CD4-positive, alpha-beta T cell treated with Interleukin-6 for 4 hours (primary cell): ENCODE results near the gene FAM193A.
"Not testable (repeated sequence)": the region's sequence is repeated elsewhere in the genome, so short reads cannot be mapped to it uniquely, and the experiment has no call there.

ENCODE experiments used
- DNase-seq: peaks from one replicate; pipeline ENCODE4 v3.0.0-alpha.2; 2020; ENCODE audit warnings: mixed read lengths

The FAM193A gene, protein sequence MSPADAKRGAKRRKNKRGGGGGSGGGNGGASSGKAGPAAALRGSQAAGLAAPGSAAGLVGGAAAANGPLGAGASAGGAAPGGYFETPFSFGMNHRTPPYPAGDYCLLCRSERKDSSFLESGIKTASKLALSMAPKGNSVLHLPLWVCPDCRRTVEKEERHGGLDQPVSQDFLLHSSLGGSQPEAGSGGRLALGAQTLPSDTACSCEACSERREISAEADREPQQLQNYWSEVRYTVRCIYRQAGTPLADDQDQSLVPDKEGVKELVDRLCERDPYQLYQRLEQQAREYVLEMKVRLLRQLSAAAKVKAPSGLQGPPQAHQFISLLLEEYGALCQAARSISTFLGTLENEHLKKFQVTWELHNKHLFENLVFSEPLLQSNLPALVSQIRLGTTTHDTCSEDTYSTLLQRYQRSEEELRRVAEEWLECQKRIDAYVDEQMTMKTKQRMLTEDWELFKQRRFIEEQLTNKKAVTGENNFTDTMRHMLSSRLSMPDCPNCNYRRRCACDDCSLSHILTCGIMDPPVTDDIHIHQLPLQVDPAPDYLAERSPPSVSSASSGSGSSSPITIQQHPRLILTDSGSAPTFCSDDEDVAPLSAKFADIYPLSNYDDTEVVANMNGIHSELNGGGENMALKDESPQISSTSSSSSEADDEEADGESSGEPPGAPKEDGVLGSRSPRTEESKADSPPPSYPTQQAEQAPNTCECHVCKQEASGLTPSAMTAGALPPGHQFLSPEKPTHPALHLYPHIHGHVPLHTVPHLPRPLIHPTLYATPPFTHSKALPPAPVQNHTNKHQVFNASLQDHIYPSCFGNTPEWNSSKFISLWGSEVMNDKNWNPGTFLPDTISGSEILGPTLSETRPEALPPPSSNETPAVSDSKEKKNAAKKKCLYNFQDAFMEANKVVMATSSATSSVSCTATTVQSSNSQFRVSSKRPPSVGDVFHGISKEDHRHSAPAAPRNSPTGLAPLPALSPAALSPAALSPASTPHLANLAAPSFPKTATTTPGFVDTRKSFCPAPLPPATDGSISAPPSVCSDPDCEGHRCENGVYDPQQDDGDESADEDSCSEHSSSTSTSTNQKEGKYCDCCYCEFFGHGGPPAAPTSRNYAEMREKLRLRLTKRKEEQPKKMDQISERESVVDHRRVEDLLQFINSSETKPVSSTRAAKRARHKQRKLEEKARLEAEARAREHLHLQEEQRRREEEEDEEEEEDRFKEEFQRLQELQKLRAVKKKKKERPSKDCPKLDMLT (N-terminal part only)

DNA sequence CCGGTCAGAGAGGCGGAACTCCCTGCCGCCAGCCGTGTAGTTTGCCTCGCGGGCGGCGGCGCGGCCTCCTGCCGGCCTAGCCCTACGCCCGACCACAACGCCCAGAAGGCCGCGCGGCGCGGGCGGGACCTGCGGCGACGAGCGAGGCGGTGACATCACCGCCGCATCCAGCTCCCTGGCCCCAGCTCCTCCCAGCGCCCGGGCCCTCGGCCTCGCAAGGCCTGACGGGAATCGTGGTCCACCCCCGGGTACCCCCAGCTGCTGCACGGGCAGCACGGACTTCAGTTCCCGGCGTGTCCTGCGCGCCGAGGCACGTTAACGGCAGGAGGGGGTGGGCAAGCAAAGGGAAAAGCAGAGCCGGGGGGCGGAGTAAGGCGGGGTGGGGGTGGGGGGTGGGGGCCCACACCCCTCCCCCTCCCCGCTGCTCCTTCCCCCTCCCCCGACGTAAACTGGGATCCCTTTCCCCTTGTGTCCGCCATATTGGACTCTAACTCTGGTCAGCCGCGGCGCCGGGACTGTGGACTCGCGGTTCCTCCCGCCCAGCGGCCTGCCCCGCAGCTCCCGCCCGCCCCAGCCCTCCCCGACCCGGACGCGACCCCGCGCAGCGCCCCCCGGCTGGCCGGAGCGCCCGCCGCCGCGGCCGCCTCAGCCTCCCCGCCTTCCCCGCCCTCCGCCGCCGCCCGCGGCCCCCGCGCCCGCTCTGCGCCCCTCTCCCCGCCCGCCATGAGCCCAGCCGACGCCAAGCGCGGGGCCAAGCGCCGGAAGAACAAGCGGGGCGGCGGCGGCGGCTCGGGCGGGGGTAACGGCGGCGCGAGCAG lies at the start of gene FAM193A:
Gene FAM193A, plus strand, starts transcription at position 455 of the 818 bp plus-strand sequence. Its CDS starts 269 bp downstream, at position 724.
- peak; percentile 99 for DNase-seq

DNA sequence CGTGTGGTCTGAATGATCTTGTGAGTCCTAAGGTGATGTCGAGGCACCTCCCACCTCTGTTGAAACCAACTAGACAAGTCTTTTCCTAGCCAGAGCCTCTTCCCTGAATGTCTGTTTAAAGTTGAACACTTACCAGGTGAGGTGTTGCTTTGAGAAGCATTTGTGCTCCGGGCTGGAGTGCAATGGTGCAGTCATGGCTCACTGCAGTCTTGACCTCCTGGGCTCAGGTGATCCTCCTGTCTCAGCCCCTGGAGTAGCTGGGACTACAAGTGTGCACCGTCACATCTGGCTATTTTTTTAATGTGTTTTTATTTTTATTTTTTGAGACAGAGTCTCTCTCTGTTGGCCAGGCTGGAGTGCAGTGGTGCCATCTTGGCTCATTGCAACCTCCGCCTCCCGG lies 49.5 kb upstream of the FAM193A start:
- no peak for DNase-seq

DNA sequence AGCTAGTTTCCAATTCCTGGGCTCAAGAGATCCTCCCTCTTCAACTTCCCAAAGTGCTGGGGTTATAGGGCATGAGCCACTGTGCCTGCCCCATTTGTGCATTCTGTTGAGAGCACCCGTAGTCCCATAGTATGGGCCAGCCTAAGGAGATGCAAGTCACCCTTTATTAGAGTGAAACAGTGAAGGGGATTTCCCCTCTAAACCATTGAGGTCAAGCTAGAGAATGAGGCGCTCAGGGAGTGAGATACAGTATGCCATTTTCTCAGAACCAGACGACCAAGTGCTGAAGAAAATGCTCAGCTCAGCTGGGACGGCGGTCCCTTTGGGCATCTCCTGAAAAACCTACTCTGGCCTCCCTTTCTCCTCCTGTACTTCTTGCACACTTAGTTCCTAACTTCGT lies 48.8 kb upstream of the FAM193A start:
- no peak for DNase-seq

DNA sequence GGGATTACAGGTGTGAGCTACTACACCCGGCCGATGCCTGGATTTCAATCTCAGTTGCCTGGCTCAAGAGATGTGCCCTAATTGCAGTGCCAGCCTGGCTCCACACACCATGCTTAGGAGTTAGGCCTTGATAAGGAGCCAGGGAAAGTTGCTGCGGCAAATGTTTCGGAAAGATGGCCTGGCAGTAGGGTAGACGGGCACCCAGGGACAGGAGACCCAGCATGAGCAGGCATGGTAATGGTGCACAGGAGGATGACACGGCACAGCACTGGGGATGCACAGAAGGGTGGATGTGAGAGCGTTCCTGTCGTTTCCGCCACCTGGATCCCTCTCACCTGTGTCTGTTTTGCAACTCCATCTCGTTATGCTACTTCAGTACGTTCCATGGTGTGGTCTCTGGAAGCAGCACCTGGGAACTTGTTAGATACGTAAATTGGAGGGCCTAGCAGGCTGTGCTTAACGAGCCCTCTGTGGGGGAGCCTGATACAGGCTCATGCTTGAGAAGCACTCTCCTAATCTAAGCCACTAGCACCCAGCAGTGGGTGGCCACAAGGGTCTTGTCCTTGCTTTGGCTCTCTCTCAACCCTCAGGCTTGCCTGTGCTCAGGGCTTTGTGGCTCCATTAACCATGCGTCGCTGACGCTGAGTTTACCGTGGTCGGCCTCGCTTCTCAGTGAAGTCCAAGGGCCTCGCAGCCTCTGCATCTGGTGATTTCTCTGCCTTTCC lies 47.2 kb upstream of the FAM193A start:
- no peak for DNase-seq

DNA sequence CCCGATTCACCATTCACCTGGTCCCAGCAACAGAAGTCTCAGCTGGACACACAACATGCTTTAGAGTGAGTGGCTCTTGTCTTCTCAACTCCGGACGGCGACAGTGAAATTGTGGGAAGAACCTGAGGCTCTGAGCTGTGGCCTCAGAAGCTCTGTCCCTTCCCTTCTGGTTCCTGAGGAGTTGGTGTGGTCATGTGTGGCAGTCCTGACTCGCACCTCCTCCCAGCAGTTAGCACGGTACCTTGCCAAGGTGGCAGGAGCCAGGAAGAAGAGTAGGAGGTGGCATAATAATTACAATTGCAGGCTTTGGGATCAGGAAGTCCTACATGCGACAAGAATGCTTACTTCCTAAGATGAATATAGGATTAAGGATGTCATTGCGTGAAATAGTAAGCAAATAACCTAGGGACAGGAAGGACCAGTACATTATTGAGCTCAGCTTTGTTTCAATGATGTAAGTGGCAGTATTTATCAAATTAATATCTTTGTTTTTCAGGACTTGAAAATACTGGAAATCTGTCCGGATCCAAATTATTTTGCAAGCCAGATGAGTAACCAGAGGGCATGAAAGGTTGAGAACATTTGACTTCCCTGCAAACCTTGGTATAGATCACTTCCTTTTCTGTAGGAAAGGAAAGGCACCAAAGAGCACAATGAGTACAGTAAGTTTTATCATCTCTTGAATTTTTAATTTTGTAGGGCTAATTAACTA lies 46.5 kb upstream of the FAM193A start:
- no peak for DNase-seq

DNA sequence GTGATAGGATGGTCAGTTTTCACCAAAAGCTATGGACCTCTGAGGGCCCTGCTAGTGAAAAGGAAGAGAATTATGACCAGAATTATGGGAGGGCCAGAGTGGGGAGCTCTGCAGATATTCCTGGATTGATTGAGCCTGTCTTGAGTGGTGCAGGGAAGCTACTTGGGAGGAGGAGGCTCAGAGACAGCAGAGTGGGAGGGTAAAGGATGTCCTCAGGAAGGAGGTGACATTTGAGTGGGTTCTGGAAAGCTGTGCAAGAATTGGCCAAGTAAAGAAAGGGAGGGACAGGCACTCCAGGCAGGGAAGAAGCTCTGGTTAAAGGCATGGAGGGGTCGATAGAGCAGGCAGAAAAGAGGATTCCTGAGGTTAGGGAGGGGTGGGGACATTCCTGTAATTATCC lies 43.5 kb upstream of the FAM193A start:
- DNase-seq: no peak

DNA sequence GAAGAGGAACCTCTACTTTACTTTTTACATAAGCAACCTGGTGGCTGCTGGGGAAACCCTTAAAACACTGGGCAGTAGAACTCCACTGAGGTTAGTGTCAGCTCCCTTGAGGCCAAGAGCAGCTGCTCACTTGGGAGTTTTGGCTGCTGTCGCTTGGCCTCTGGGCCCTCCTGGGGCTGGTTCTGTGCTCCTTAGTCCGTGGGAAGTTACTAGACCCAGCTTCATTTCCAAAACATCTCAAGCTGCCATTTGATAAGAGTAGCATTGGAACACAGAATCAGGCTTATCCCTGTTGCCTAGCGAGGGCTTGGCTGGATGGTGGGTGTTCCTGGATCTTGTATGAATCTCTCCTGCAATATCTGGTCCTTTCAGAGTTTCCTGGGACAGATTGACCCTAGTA lies 41.5 kb upstream of the FAM193A start:
- DNase-seq: no peak

DNA sequence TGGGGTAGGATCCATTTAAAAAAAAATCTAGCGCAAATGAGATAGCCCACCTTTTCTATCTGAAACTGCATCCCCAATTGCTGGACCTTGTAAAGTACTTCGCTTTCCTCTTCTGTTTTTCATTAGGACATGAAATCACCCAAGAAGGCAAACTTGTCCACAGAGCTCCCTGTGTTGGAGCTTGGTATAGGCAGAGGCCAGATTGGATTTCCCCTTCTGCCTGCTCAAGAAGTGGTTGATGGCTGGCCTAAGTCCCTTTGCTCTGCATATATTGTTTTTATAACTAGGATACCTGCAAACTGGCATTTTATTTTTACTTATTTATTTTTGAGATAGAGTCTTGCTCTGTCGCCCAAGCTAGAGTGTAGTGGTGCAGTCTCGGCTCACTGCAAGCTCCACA lies 39.1 kb upstream of the FAM193A start:
- no peak for DNase-seq

DNA sequence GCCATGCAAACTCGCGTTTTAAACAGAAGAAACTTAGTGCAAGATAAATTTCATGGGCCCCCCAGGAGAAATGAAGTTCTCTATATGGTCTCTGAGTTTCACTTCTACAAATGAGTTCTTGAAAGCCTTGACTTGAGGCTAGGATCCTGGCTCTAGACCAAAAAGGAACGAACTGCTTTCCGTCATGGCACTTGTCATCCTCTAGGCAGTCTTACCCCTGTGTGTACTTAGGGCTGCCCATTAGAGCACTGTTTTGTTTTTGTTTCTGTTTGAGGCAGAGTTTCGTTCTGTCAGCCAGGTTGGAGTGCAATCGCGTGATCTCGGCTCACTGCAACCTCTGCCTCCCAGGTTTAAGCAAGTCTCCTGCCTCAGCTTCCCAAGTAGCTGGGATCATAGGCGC lies 38.5 kb upstream of the FAM193A start:
- no peak for DNase-seq

DNA sequence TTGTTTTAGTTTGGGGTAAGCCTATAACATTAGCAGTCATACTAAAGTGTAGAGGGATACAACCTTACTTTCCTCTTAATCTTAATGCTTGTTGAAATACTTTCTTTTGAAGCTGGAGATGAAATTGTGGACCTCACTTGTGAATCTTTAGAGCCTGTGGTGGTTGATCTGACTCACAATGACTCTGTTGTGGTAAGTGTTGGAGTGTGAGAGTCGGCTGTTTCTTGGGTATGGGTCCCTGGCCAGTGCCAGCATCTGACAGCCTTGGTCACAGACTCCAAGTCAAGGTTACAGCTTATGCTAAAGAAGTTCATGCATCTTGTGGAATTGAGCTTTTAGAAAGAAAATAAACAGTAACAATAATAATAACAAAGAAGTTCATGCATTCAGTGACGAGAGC lies 35.9 kb upstream of the FAM193A start:
- DNase-seq: no peak

DNA sequence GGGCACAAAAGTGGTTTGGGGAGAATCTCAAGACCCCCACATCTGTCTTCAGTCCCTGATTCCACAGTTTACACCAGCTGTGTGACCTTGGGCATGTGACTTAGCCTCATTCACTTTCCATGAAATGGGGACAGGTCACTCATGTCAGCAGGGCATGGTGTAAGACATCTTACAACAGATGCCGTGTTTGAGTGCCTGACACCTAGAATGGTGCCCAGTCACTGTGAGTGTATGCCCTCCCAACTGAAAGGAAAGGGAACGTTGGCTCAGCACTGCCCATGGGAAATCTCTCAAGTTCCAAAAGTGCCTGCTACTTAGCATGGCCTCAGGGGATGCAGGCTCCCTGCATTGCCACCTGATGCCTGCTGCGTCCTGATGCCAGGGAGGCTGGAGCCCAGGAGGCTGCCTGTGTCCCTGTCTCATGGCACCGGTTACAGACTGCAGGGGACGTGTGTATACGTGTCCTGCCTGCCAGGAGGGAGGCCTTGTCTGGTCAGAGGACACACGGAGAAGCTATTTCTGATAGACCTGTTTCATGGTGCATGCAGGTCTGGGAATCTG lies 35.3 kb upstream of the FAM193A start:
- no peak for DNase-seq

DNA sequence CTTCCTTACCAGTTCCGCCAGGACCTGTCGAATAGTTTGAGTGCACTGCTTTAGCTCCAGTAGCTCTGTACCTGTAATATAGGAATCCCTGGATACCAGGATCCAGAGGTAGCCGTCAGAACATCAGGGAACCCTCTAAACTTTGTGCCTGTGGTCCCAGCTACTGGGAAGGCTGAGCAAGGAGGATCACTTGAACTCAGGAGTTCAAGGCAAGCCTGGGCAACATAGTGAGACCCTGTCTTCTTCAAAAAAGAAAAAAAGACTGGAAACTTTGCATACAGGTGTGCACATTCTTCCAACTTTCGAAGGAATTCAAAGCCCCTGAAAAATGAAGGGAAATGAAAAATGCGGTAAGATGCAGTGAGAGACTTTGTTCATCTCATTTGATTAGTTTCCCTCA lies 32.6 kb upstream of the FAM193A start:
- no peak for DNase-seq

DNA sequence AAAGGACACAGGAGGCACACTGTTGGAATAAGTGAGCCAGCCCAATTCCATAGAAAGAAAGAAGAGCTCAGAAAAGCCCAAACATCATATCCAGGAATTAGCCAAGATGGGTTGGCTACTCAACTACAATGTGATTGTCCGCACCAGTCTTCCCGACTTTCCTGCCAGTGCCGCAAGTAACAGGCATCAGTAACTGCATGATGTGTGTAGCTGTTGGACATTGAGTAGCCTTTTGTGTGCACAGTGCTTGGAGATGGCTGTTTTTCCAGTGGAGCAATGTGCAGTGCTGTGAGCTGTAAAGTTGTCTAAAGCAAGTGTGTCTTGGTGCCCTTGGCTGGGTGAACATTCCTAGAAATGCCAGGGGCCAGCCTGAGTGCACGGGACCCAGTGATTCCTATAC lies 29.2 kb upstream of the FAM193A start:
- DNase-seq: no peak

DNA sequence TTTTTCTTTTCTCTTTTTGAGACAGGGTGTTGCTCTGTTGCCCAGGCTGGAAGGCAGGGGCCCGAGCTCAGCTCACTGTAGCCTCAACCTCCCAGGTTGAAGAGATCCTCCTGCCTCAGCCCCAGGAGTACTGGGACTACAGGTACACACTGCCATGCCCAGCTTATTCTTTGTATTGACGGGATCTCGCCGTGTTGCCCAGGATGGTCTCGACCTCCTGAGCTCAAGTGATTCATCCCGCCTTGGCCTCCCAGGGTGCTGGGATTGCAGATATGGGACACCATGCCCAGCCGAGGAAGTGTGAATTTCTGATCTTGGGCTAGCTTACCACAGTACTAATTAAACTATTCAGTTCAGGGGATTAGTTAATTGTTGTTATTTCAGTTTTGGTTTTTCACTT lies 28.6 kb upstream of the FAM193A start:
- no peak for DNase-seq

DNA sequence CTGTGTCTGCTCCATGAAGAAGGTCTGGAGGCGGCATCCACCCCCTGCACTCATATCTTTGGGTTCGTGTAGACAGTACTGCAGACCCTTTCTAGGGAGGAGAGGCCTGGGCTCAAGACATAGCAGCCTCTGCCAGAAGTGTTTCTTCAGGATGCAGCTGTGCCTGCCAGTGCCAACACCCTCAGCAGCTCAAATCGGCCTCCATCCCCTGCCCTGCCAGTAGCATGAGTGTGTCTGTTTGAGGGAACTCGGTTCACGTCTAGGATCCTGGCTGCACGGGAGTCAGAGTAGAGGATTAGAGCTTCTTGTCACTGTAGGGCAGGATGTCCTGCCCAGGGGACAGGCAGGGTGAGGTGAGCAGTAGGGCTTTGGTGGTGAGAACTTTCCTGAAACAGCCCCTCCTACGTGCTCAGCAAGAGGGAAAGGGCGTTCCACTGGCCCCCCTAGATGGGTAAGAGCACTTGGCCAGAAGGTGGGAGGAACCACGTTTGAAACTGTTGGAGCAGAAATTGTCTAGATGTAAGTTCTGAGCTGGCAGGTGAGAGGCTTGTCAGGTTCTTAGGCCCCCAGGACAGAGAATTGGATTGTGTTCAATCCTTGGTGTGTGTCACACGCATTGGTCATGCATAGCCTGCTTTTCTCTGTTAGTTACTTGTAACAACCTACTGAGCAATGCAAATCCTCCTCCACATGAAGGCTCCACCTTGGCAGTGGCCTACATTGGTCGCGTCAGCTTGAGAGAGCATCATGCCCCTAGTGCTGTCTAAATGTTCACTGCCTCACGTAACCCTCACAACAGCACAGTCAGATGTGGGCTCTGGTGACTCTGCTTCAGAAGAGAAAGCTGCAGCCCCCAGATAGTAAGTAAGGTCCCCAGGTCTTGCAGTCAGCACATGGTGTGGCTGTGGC lies 25.8 kb upstream of the FAM193A start:
- no peak for DNase-seq

DNA sequence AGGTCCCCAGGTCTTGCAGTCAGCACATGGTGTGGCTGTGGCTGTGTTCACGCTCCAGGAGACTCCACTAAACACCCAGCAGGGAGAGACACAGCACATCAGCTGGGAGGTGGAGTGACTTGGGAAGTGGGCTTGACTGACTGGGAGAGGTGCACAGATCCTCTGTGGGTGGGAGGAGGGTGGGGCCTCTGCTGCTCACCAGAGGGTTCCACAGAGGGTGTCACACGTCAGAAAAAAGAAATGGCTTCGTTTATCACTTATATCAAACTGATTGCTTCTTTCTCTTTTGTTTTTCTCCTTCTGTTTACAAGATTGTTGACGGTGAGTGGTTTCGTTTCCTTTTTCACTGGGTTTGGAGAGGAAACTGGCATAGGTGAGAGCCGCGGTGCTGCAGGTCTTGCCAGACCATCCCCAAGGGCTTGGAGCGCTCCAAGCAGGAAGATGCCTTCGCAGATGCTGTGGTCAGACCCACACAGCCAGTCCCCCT lies 24.8 kb upstream of the FAM193A start:
- DNase-seq: no peak

DNA sequence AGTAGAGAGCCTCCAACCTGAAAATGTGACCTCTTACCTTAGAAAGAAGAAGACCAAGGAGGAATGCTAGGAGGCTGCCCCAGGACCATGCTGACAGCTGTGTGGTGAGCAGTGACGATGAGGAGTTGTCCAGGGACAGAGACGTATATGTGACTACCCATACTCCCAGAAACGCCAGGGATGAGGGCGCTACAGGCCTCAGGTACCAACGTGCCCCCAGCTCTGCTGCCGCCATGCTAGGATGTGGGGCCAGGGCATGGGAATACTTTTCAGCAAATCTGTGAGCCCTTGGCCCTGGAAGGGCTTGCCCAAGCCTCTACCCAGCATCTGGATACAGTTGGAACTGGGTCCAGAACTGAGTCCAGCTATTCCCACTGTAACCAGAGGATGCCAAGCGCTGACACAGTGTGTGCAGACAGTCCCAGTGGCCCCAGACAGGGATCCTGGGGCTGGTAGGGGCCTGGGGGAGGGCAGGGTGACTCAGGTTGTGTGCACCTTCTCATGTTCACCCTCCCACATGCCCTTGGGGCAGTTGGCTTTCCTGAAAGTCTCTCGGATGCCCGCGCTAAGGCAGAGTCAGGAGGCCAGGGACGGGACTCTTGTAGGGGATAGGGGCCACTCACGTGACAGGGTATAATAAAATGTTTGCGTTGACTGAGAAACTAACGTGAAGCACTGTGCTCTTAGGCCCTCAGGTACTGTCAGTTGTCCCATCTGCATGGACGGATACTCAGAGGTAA lies 23.9 kb upstream of the FAM193A start:
- no peak for DNase-seq

DNA sequence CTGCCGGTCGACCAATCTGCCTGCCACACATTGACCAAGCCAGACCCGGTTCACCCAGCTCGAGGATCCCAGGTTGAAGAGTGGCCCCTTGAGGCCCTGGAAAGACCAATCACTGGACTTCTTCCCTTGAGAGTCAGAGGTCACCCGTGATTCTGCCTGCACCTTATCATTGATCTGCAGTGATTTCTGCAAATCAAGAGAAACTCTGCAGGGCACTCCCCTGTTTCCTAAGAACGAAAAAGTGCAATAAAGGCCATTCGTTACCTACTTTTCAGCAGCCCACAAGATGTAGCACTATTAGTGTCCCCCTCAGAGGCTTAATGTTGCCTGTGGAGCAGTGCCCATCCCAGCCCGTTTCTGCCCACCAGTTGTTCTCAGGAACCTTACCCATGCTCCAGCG lies 22.3 kb upstream of the FAM193A start:
- DNase-seq: not testable (repeated sequence)

DNA sequence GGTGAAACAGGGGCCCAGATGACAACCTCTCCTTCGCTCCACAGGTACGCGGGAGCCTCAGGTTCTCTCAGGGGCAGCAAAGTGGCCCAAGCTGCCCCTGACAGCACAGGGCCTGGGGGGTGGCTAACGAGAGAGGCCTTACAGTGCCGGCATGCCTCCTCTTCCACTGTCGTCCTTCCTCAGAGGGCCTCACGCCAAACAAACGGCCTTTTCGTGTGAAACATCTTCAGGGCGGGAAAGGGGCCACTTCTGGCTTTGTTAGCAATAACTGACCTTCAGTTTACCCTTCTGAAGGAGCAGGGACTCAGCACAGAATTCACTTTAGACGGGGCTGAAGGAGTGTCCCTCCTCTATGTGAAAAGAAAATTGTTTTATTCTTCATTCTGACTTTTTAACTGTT lies 21.5 kb upstream of the FAM193A start:
- not testable (repeated sequence) for DNase-seq
